Sciatic nerve (tissue), 2 donors: Measurements from ENCODE around the gene LSAMP. TPM values are rescaled to one million over a fixed set of nuclear protein-coding genes. Genes with fewer than 3 reads are reported as not detected.
A peak's percentile ranks its signal among the peaks of the same experiment; 100 is the strongest.

ENCODE experiments used
- ATAC-seq: fragments of 200-7000 bp; cut with Tn5 transposase; one replicate; pipeline ENCODE4 v1.9.1; 2020; ENCODE audit warnings: mild to moderate bottlenecking, moderate library complexity
- DNase-seq: peaks from one replicate; pipeline ENCODE4 v3.0.0-alpha.2; 2020; ENCODE audit warnings: low spot score
- intact Hi-C: fragments of 100-400 bp; cut with DNase I; formaldehyde crosslinking; loops from one replicate; pipeline ENCODE4 v1.14.2; 2022
- total RNA-seq: library from RNA; stranded (reverse); fragmentation: NEBNext Ultra II Directional; extraction: Animal tissue kit (Norgen Biotek cat#: 25700); gene quantifications from one replicate; pipeline ENCODE4 v1.2.1, GENCODE V29; 2021
- donor health status: DM: no; HTN: no; CAD: no.
- donor health status: DM: no; HTN: no; CAD: no.

LSAMP gene
- total RNA-seq, 1 donor from 2014 or later = 5.3 TPM

- intact Hi-C loops = no loop called here
- ATAC-seq (no peak), DNase-seq (no peak)
Measured at GRCh38 chr3:116440196-116440595, 5.1 kb downstream of the LSAMP start.

GRCh38 chr3:116433552-116433951 is 11.7 kb downstream of the LSAMP start:
- DNase-seq (no peak), ATAC-seq (no peak)
- intact Hi-C loops = no loop called here

- no peak for ATAC-seq
- intact Hi-C loops = no loop called here
- DNase-seq = no peak
Measured at GRCh38 chr3:116432795-116433194, 12.5 kb downstream of the LSAMP start.

- no peak for ATAC-seq
- intact Hi-C loops = no loop called here
Measured at GRCh38 chr3:116429479-116430269, 15.6 kb downstream of the LSAMP start.

GRCh38 chr3:116426036-116426435 is 19.3 kb downstream of the LSAMP start:
- intact Hi-C loops = no loop called here
- DNase-seq = no peak
- ATAC-seq = no peak

More at GRCh38 chr3:116429479-116430269, 15.6 kb downstream of the LSAMP start:
- DNase-seq = no peak

- intact Hi-C loops = no loop called here
- ATAC-seq = no peak
- DNase-seq = no peak
Measured at GRCh38 chr3:116425126-116425525, 20.2 kb downstream of the LSAMP start.

GRCh38 chr3:116423945-116424344 is 21.3 kb downstream of the LSAMP start:
- DNase-seq (no peak), ATAC-seq (no peak)
- intact Hi-C loops = no loop called here

- intact Hi-C loops = no loop called here
- peak; percentile 61 for ATAC-seq
- DNase-seq = no peak
Measured at GRCh38 chr3:116423374-116423773, 21.9 kb downstream of the LSAMP start.

- intact Hi-C loops = no loop called here
Measured at GRCh38 chr3:116417151-116417550, 28.1 kb downstream of the LSAMP start.

GRCh38 chr3:116413319-116413718 is 32.0 kb downstream of the LSAMP start:
- intact Hi-C loops = no loop called here

More at GRCh38 chr3:116417151-116417550, 28.1 kb downstream of the LSAMP start:
- DNase-seq = no peak
- no peak for ATAC-seq

GRCh38 chr3:116408473-116408872 is 36.8 kb downstream of the LSAMP start:
- no peak for DNase-seq
- intact Hi-C loops = no loop called here
- ATAC-seq = no peak

More at GRCh38 chr3:116413319-116413718, 32.0 kb downstream of the LSAMP start:
- DNase-seq = no peak
- ATAC-seq = no peak

- intact Hi-C loops = no loop called here
- ATAC-seq (no peak), DNase-seq (no peak)
Measured at GRCh38 chr3:116405231-116405630, 40.1 kb downstream of the LSAMP start.

- intact Hi-C loops = no loop called here
- no peak for ATAC-seq
Measured at GRCh38 chr3:116399701-116400226, 45.5 kb downstream of the LSAMP start.

GRCh38 chr3:116394365-116394764 is 50.9 kb downstream of the LSAMP start:
- no peak for DNase-seq
- ATAC-seq = no peak
- intact Hi-C loops = no loop called here

More at GRCh38 chr3:116399701-116400226, 45.5 kb downstream of the LSAMP start:
- no peak for DNase-seq

- no peak for DNase-seq
- peak; percentile 34 for ATAC-seq
- intact Hi-C loops = no loop called here
Measured at GRCh38 chr3:116393199-116393598, 52.1 kb downstream of the LSAMP start.

GRCh38 chr3:116392291-116392690 is 53.0 kb downstream of the LSAMP start:
- peak; percentile 22 for ATAC-seq
- intact Hi-C loops = no loop called here
- no peak for DNase-seq

- ATAC-seq = no peak
- DNase-seq = no peak
- intact Hi-C loops = no loop called here
Measured at GRCh38 chr3:116391296-116392201, 53.7 kb downstream of the LSAMP start.

- no peak for ATAC-seq
- intact Hi-C loops = no loop called here
- DNase-seq = no peak
Measured at GRCh38 chr3:116390318-116390717, 55.0 kb downstream of the LSAMP start.

- DNase-seq = no peak
- intact Hi-C loops = no loop called here
- ATAC-seq = no peak
Measured at GRCh38 chr3:116388867-116389385, 56.4 kb downstream of the LSAMP start.
